Measurements from ENCODE around the gene TMEM11. TPM values are rescaled to one million over a fixed set of nuclear protein-coding genes. Genes with fewer than 3 reads are reported as not detected.

TMEM11 gene
- total and polyA plus RNA-seq, 7 donors, result 52.9 to 159 (median 78.4) TPM

DNA sequence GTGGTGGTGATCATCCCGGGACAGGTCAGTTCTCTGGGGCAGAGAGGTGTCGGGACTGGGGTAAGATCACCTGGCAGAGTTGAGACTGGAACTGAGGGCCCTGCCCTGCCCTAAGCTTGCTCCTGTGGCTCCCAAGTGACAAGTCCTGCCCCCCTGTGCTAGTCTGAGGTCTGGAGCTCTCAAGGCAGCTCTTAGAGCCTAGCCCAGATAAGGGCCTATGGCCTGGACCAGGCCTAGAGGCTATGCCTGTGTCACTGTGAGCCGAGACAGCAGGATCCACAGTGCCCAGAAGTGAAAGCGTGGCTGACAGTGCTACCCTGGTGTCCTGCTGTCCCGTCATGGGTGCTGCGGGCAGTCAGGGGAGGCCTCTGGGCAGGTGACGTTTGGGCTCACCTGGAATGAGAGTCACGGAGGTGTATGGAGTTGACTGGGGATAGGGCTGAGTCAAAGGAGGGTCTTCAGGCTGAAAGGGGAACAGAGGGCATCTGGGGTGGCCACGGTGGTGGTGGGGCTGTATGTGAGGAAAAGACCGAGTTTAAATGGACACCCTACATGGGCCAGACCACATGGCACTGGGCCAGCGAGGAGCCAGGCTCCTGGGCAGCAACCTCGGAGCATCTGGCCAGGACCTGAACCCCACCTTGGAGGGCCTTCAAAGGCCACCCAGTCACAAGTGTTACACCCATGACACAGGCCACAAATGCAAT lies 33.7 kb upstream of the TMEM11 start:
- H3K27me3 ChIP-seq (ENCODE audit: insufficient read depth in 3 of 3, low read length in 2 of 3), result no peaks in the 10 kb centered on the region
- H3K36me3 ChIP-seq (ENCODE audit: insufficient read depth in 1 of 2, low read depth in 1 of 2), result peaks cover 0 to 2% of the 10 kb centered on the region in 2 donors
- TF ChIP-seq, protein P1, sequence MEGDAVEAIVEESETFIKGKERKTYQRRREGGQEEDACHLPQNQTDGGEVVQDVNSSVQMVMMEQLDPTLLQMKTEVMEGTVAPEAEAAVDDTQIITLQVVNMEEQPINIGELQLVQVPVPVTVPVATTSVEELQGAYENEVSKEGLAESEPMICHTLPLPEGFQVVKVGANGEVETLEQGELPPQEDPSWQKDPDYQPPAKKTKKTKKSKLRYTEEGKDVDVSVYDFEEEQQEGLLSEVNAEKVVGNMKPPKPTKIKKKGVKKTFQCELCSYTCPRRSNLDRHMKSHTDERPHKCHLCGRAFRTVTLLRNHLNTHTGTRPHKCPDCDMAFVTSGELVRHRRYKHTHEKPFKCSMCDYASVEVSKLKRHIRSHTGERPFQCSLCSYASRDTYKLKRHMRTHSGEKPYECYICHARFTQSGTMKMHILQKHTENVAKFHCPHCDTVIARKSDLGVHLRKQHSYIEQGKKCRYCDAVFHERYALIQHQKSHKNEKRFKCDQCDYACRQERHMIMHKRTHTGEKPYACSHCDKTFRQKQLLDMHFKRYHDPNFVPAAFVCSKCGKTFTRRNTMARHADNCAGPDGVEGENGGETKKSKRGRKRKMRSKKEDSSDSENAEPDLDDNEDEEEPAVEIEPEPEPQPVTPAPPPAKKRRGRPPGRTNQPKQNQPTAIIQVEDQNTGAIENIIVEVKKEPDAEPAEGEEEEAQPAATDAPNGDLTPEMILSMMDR (IDR thresholded peaks at IDR 0.05), result no peak
- intact Hi-C loops (cut with DNase I), result no loop called here
- H3K4me1 ChIP-seq, result peaks cover 85% of the 10 kb centered on the region
- ATAC-seq, result no peak
- no peaks in the 10 kb centered on the region for H3K9me3 ChIP-seq
- DNase-seq, result no peak
- 65 to 70% (median 68%) methylated on average over 12 of the region's 12 CpGs for WGBS, 3 donors
- peak overlapping the region; percentile 94 for H3K27ac ChIP-seq
- H3K4me3 ChIP-seq, result no peak overlapping the region

DNA sequence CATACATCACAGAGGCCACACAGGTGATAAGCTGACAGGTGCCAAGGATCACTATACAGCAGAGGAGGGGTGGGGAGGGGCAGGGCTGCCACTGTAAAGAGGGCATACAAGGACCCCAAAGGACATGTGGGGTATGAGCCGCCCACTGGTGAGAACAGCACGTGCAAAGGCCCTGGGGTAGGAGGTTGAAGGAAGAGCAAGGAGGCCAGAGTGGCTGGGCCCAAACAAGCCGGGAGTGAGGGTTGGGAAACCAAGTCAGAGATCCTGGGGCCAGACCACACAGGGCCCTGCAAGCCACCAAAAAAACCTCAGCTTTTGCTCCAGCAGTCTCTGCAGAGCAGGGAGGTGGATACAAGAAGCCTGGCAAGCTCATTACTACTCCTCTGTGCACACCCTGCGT lies 32.7 kb upstream of the TMEM11 start:
- WGBS, 3 donors, result 87 to 90% (median 90%) methylated on average over 4 of the region's 4 CpGs
- H3K27me3 ChIP-seq (ENCODE audit: insufficient read depth in 3 of 3, low read length in 2 of 3), result no peaks in the 10 kb centered on the region
- H3K36me3 ChIP-seq (ENCODE audit: insufficient read depth in 1 of 2, low read depth in 1 of 2), result peaks cover 0 to 5% of the 10 kb centered on the region in 2 donors
- no peak for ATAC-seq
- H3K4me1 ChIP-seq, result peaks cover 94% of the 10 kb centered on the region
- H3K27ac ChIP-seq, result peak overlapping the region; percentile 94
- TF ChIP-seq, protein P1 (IDR thresholded peaks at IDR 0.05), result no peak
- intact Hi-C loops (cut with DNase I), result no loop called here
- no peaks in the 10 kb centered on the region for H3K9me3 ChIP-seq
- H3K4me3 ChIP-seq, result no peak overlapping the region
- no peak for DNase-seq

DNA sequence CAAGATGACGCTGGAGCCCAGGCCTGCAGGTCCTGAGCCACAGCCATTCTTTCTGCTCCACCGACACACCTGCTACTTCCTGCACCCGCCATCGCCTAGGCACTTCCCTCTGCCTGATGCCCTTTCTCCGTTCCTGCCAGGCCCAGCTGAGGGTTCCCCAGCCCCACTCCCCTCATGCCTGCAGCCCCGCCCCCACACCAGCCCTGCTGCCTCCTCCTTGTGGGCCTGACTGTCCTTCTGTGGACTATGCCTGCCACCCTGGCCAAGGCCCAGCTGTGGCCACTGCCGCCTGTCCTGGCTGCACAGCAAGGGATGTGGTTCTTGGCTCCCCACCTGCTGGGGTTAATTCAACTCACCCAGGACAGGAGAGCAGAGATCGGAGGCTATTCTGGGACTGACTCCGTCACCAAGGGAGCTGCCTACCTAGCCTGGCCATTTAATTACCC lies 31.7 kb upstream of the TMEM11 start:
- Histone ChIP-seq H3K27ac (peak overlapping the region; percentile 94), H3K36me3 (ENCODE audit: insufficient read depth in 1 of 2, low read depth in 1 of 2) (peaks cover 0 to 15% of the 10 kb centered on the region in 2 donors), H3K9me3 (no peaks in the 10 kb centered on the region), H3K4me1 (peaks cover 93% of the 10 kb centered on the region), H3K4me3 (no peak overlapping the region), H3K27me3 (ENCODE audit: insufficient read depth in 3 of 3, low read length in 2 of 3) (no peaks in the 10 kb centered on the region)
- intact Hi-C loops (cut with DNase I), result no loop called here
- 23 to 38% (median 27%) methylated on average over 9 of the region's 9 CpGs for WGBS, 3 donors
- DNase-seq (peak; percentile 74 to 90), ATAC-seq (peak; percentile 77 to 80 (median 79))
- TF ChIP-seq, protein P1 (IDR thresholded peaks at IDR 0.05), result no peak

DNA sequence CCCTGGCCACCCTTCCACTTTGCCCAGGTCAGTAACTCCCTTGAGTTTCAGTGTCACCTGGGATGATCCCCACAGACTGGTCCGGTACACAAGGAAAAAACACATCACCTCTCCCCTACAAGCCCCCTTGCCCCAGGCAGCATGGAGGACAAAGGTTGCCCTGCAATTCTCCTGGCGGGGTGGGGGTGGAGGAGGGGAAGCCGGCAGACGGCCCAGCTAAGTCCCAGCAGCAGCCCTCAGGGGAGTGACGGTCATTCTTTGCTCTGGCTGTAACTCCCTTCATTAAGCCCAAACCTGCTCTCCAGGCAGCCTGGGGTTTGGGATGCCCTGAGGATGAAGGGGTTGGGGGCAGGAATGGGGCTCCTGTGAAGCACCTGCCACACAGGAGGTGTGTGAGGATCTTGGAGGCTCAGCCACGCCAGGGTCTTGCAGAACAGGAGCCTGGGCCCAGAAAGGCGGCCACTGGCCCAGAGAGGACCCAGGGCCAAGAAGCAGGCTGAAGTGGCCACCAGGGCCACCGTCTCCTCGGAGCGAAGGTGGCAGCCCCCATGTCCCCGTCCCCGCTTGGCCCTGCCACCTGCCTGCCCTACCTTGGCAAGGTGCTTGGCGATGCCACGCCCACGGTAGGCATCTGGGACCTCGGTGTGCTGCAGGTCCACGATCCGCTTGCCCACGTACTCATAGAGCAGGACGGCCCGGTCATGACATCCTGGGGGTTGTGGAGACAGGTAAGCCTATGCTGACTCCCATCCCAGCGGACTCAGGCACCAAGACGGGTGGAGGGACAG lies 29.7 kb upstream of the TMEM11 start:
- Histone ChIP-seq H3K36me3 (ENCODE audit: insufficient read depth in 1 of 2, low read depth in 1 of 2) (peaks cover 0 to 20% of the 10 kb centered on the region in 2 donors), H3K27ac (peak overlapping the region; percentile 94), H3K4me3 (no peak overlapping the region), H3K4me1 (peaks cover 81% of the 10 kb centered on the region), H3K9me3 (no peaks in the 10 kb centered on the region), H3K27me3 (ENCODE audit: insufficient read depth in 3 of 3, low read length in 2 of 3) (no peaks in the 10 kb centered on the region)
- no peak for DNase-seq
- WGBS, 3 donors, result 69 to 78% (median 69%) methylated on average over 23 of the region's 23 CpGs
- ATAC-seq, result no peak
- TF ChIP-seq, protein P1 (IDR thresholded peaks at IDR 0.05), result peak; percentile 1
- intact Hi-C loops (cut with DNase I), result loop anchor here in 1 of 2 donors (2.0 kb wide), 1 partner anchor 27 kb away; no protein-coding TSS in a partner anchor
